Stimulated activated CD4-positive, alpha-beta T cell treated with anti-CD3 and anti-CD28 coated beads, Interleukin-15, amount 100 ng/mL, for 1 hour (primary cell): ENCODE data around the gene DDX21.
"Not testable (repeated sequence)": the region's sequence is repeated elsewhere in the genome, so short reads cannot be mapped to it uniquely, and the experiment has no call there.

Source experiments
- DNase-seq, 2 donors: peaks; one replicate each; pipeline ENCODE4 v3.0.0-alpha.2; 2020; ENCODE audit warnings: low read depth in 1 of 2, low spot score in 1 of 2

The DDX21 gene

GRCh38 chr10:68987611-68988010 is 31.6 kb downstream of the DDX21 start:
- no peak for DNase-seq

- DNase-seq = peak; percentile 53 to 62
Observed at GRCh38 chr10:68988530-68989316, 32.8 kb downstream of the DDX21 start, which contains the start of gene KIFBP. Gene KIFBP, plus strand, starts transcription at chr10:68988803. Its CDS starts 30 bp downstream, at chr10:68988833.

GRCh38 chr10:68989317-68989990 is 33.5 kb downstream of the DDX21 start:
- no peak for DNase-seq

GRCh38 chr10:68992636-68993440 is 36.9 kb downstream of the DDX21 start:
- no peak for DNase-seq

GRCh38 chr10:68997211-68997610 is 41.2 kb downstream of the DDX21 start:
- no peak for DNase-seq

- DNase-seq = no peak
Observed at GRCh38 chr10:69004821-69005220, 48.9 kb downstream of the DDX21 start.

GRCh38 chr10:69005704-69006485 is 49.9 kb downstream of the DDX21 start:
- DNase-seq = no peak

- no peak for DNase-seq
Observed at GRCh38 chr10:69007260-69007659, 51.3 kb downstream of the DDX21 start.

GRCh38 chr10:69009360-69009759 is 53.4 kb downstream of the DDX21 start:
- no peak for DNase-seq

- no peak for DNase-seq
Observed at GRCh38 chr10:69010151-69010640, 54.2 kb downstream of the DDX21 start.

GRCh38 chr10:69012778-69013177 is 56.8 kb downstream of the DDX21 start:
- not testable (repeated sequence) for DNase-seq

- no peak for DNase-seq
Observed at GRCh38 chr10:69014171-69014570, 58.2 kb downstream of the DDX21 start.

- no peak for DNase-seq
Observed at GRCh38 chr10:69018613-69019012, 62.6 kb downstream of the DDX21 start.

- DNase-seq = no peak
Observed at GRCh38 chr10:69022611-69023010, 66.6 kb downstream of the DDX21 start.

- DNase-seq = no peak
Observed at GRCh38 chr10:69025370-69025896, 69.5 kb downstream of the DDX21 start.

GRCh38 chr10:69033256-69033655 is 77.3 kb downstream of the DDX21 start:
- no peak for DNase-seq
